Activated CD8-positive, alpha-beta T cell treated with anti-CD3 and anti-CD28 coated beads, Interleukin-2, amount 10 ng/mL, durations not matched to agents 7 days and 5 days (primary cell): ENCODE results near the gene PIP4P1. TPM values are rescaled to one million over a fixed set of nuclear protein-coding genes. Genes with fewer than 3 reads are reported as not detected.
"Not testable (repeated sequence)": the region's sequence is repeated elsewhere in the genome, so short reads cannot be mapped to it uniquely, and the experiment has no call there.

Experiments
- ATAC-seq: fragments of 150-1000 bp; cut with Tn5 transposase; one replicate; pipeline ENCODE4 v1.10.0; 2021; ENCODE audit warnings: moderate library complexity
- CTCF ChIA-PET: fragments of 350-600 bp; sonication (Branson Sonifier 250); formaldehyde crosslinking; loops from one replicate; lab custom pipeline; 2021; ENCODE audit warnings: antibody characterized with exemption; lab: Charles Lee
- POLR2A ChIA-PET: fragments of 350-600 bp; sonication (Branson Sonifier 250); formaldehyde crosslinking; loops from one replicate; lab custom pipeline; 2021; ENCODE audit warnings: antibody characterized with exemption; lab: Charles Lee
- DNase-seq: peaks from one replicate; pipeline ENCODE4 v3.0.0-alpha.2; 2020
- H3K27ac Mint-ChIP-seq: one replicate; pipeline ENCODE4 v1.8.0; 2021; ENCODE audit warnings: mild to moderate bottlenecking, mixed read lengths
- H3K27me3 Mint-ChIP-seq: one replicate; pipeline ENCODE4 v1.8.0; 2021; ENCODE audit warnings: low read depth, mixed read lengths
- H3K36me3 Mint-ChIP-seq: one replicate; pipeline ENCODE4 v1.8.0; 2021; ENCODE audit warnings: low read depth, mixed read lengths
- H3K4me1 Mint-ChIP-seq: one replicate; pipeline ENCODE4 v1.8.0; 2021; ENCODE audit warnings: low read depth, mixed read lengths
- H3K4me3 Mint-ChIP-seq: one replicate; pipeline ENCODE4 v1.8.0; 2021; ENCODE audit warnings: mild to moderate bottlenecking, mixed read lengths
- H3K9me3 Mint-ChIP-seq: one replicate; pipeline ENCODE4 v1.8.0; 2022; ENCODE audit warnings: mixed read lengths; ENCODE audit not compliant: insufficient read depth
- total RNA-seq, 2 experiments: library from RNA; stranded (reverse); gene quantifications; one replicate each; pipeline ENCODE4 v1.2.3, GENCODE V29; 2021

PIP4P1 gene
- total RNA-seq = 10 to 100 TPM; 31.3 to 31.6 TPM

- peak within 1 kb of the TSS; percentile 95 for H3K4me3 Mint-ChIP-seq
- ATAC-seq = peak; percentile 97
- no peaks in the 10 kb centered on the region for H3K9me3 Mint-ChIP-seq
- H3K27me3 Mint-ChIP-seq = peaks cover 2% of the 10 kb centered on the region
- ChIA-PET POLR2A (interaction anchor here (0.7 to 2.7 kb wide), 10 partner anchors 8 to 118 kb away, joined by 3 to 21 read pairs (median 4); partner anchors contain the start of genes PARP2 and PNP), CTCF (interaction anchor here (1.0 to 4.2 kb wide), 10 partner anchors 8 to 510 kb away, joined by 3 to 53 read pairs (median 6); partner anchors contain the start of gene TEP1)
- peak within 1 kb of the TSS; percentile 91 for H3K27ac Mint-ChIP-seq
- H3K4me1 Mint-ChIP-seq = peaks cover 38% of the 10 kb centered on the region
- DNase-seq = peak; percentile 99
- H3K36me3 Mint-ChIP-seq = peaks cover 29% of the 10 kb centered on the region
These were observed at the start of gene PIP4P1 for GRCh38 chr14:20461225-20462141. PIP4P1 (minus strand) TSS chr14:20461434; CDS start chr14:20461325, 109 bp downstream.

GRCh38 chr14:20508367-20508766 is 47.1 kb upstream of the PIP4P1 start:
- POLR2A ChIA-PET = no interaction called here
- H3K27ac Mint-ChIP-seq = no peak overlapping the region
- no peak for ATAC-seq
- H3K4me3 Mint-ChIP-seq = no peak overlapping the region
- peaks cover 19% of the 10 kb centered on the region for H3K27me3 Mint-ChIP-seq
- no peaks in the 10 kb centered on the region for H3K4me1 Mint-ChIP-seq
- no peaks in the 10 kb centered on the region for H3K36me3 Mint-ChIP-seq
- no peak for DNase-seq
- CTCF ChIA-PET = no interaction called here
- H3K9me3 Mint-ChIP-seq = no peaks in the 10 kb centered on the region

GRCh38 chr14:20507537-20507936 is 46.3 kb upstream of the PIP4P1 start:
- DNase-seq, H3K4me3 Mint-ChIP-seq, H3K4me1 Mint-ChIP-seq, H3K27ac Mint-ChIP-seq, H3K36me3 Mint-ChIP-seq, ATAC-seq, CTCF ChIA-PET, H3K9me3 Mint-ChIP-seq, POLR2A ChIA-PET: not testable (repeated sequence)
- H3K27me3 Mint-ChIP-seq = peaks cover 16% of the 10 kb centered on the region

GRCh38 chr14:20506752-20507151 is 45.5 kb upstream of the PIP4P1 start:
- H3K27me3 Mint-ChIP-seq = peaks cover 11% of the 10 kb centered on the region
- H3K27ac Mint-ChIP-seq, ATAC-seq, DNase-seq, CTCF ChIA-PET, H3K4me3 Mint-ChIP-seq, H3K36me3 Mint-ChIP-seq, H3K9me3 Mint-ChIP-seq, H3K4me1 Mint-ChIP-seq, POLR2A ChIA-PET: not testable (repeated sequence)

GRCh38 chr14:20506276-20506675 is 45.0 kb upstream of the PIP4P1 start:
- ATAC-seq, POLR2A ChIA-PET, H3K4me3 Mint-ChIP-seq, CTCF ChIA-PET, H3K9me3 Mint-ChIP-seq, H3K36me3 Mint-ChIP-seq, H3K27ac Mint-ChIP-seq, H3K4me1 Mint-ChIP-seq, DNase-seq, H3K27me3 Mint-ChIP-seq: not testable (repeated sequence)

- no peak for DNase-seq
- Mint-ChIP-seq H3K9me3 (no peaks in the 10 kb centered on the region), H3K27me3 (peaks cover 2% of the 10 kb centered on the region), H3K27ac (no peak overlapping the region), H3K4me3 (no peak overlapping the region), H3K36me3 (no peaks in the 10 kb centered on the region), H3K4me1 (no peaks in the 10 kb centered on the region)
- ChIA-PET POLR2A (no interaction called here), CTCF (no interaction called here)
- no peak for ATAC-seq
These were observed 42.7 kb upstream of the PIP4P1 start for GRCh38 chr14:20503898-20504297.

- ATAC-seq (no peak), DNase-seq (no peak)
- Mint-ChIP-seq H3K9me3 (no peaks in the 10 kb centered on the region), H3K27ac (no peak overlapping the region), H3K27me3 (peaks cover 2% of the 10 kb centered on the region), H3K4me3 (no peak overlapping the region), H3K4me1 (peaks cover 4% of the 10 kb centered on the region), H3K36me3 (no peaks in the 10 kb centered on the region)
- ChIA-PET CTCF (no interaction called here), POLR2A (no interaction called here)
These were observed 40.1 kb upstream of the PIP4P1 start for GRCh38 chr14:20501346-20501745.

GRCh38 chr14:20499881-20500280 is 38.6 kb upstream of the PIP4P1 start:
- Mint-ChIP-seq H3K36me3 (no peaks in the 10 kb centered on the region), H3K27me3 (peaks cover 2% of the 10 kb centered on the region), H3K4me3 (no peak overlapping the region), H3K27ac (no peak overlapping the region), H3K9me3 (no peaks in the 10 kb centered on the region), H3K4me1 (peaks cover 17% of the 10 kb centered on the region)
- ChIA-PET CTCF (no interaction called here), POLR2A (no interaction called here)
- DNase-seq (no peak), ATAC-seq (no peak)

GRCh38 chr14:20499108-20499507 is 37.9 kb upstream of the PIP4P1 start:
- no peaks in the 10 kb centered on the region for H3K9me3 Mint-ChIP-seq
- ChIA-PET POLR2A (no interaction called here), CTCF (interaction anchor here (1.6 kb wide), 1 partner anchor 10 kb away, joined by 4 read pairs; no protein-coding TSS in a partner anchor)
- no peak for DNase-seq
- H3K27ac Mint-ChIP-seq = no peak overlapping the region
- no peak overlapping the region for H3K4me3 Mint-ChIP-seq
- peaks cover 2% of the 10 kb centered on the region for H3K27me3 Mint-ChIP-seq
- ATAC-seq = no peak
- peaks cover 21% of the 10 kb centered on the region for H3K4me1 Mint-ChIP-seq
- H3K36me3 Mint-ChIP-seq = no peaks in the 10 kb centered on the region

- Mint-ChIP-seq H3K9me3 (no peaks in the 10 kb centered on the region), H3K36me3 (no peaks in the 10 kb centered on the region), H3K4me3 (no peak overlapping the region), H3K4me1 (peaks cover 25% of the 10 kb centered on the region), H3K27ac (no peak overlapping the region), H3K27me3 (peaks cover 2% of the 10 kb centered on the region)
- ATAC-seq (no peak), DNase-seq (no peak)
- POLR2A ChIA-PET = no interaction called here
- CTCF ChIA-PET = interaction anchor here (1.6 kb wide), 1 partner anchor 9 kb away, joined by 4 read pairs; no protein-coding TSS in a partner anchor
These were observed 37.4 kb upstream of the PIP4P1 start for GRCh38 chr14:20498622-20499021.

GRCh38 chr14:20494935-20495766 is 33.9 kb upstream of the PIP4P1 start:
- no peaks in the 10 kb centered on the region for H3K36me3 Mint-ChIP-seq
- POLR2A ChIA-PET = no interaction called here
- ATAC-seq = no peak
- peaks cover 52% of the 10 kb centered on the region for H3K4me1 Mint-ChIP-seq
- DNase-seq = no peak
- no peaks in the 10 kb centered on the region for H3K9me3 Mint-ChIP-seq
- H3K4me3 Mint-ChIP-seq = no peak overlapping the region
- no peak overlapping the region for H3K27ac Mint-ChIP-seq
- H3K27me3 Mint-ChIP-seq = peaks cover 1% of the 10 kb centered on the region
- CTCF ChIA-PET = no interaction called here
